ENCODE measurements around the gene GARIN5B.
"Not testable (repeated sequence)": the region's sequence is repeated elsewhere in the genome, so short reads cannot be mapped to it uniquely, and the experiment has no call there.

Gene GARIN5B

DNA sequence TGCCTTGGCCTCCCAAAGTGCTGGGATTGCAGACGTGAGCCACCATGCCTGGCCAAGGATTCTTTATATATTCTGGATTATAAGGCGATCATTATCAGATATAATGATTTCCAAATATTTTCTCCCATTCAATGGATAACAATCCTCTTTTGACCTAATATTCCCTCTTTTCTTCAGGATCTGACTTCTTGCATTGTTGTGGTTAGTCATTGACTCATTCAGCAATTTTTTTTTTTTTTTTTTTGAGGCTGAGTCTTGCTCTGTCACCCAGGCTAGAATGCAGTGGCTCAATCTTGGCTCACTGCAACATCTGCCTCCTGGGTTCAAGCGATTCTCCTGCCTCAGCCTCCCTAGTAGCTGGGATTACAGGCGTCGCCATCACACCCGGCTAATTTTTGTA is 33.3 kb downstream of the GARIN5B start:
- H2AFZ ChIP-seq (ENCODE audit: low read length, unreplicated experiment); H3K36me3 ChIP-seq (ENCODE audit: insufficient read depth, low read length); H3K4me1 ChIP-seq (ENCODE audit: control insufficient read depth, insufficient read depth, low read length, unreplicated experiment); H3K79me2 ChIP-seq (ENCODE audit: control insufficient read depth, insufficient read depth, low read length, unreplicated experiment); H3K27me3 ChIP-seq (ENCODE audit: insufficient read depth, low read length); H3K27ac ChIP-seq (ENCODE audit: low read depth, low read length); H3K4me3 ChIP-seq (ENCODE audit: low read depth, low read length): not testable (repeated sequence)

DNA sequence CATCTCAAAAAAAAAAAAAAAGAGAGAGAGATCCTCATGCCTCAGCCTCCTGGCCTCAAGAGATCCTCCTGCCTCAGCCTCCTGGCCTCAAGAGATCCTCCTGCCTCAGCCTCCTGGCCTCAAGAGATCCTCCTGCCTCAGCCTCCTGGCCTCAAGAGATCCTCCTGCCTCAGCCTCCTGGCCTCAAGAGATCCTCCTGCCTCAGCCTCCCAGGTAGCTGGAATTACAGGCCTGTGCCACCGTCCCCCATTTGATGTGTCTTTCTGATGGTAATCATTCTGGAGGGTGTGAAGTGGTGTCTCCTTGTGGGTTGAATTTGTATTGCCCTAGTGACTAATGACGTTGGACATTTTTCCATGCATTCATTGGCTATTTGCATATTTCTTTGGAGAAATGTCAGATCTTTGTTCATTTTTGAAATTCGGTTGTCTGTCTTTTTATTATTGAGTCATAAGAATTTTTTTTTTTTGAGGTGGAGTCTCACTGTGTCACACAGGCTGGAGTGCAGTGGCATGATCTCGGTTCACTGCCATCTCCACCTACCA is 34.2 kb downstream of the GARIN5B start:
- H2AFZ ChIP-seq (ENCODE audit: low read length, unreplicated experiment); H3K4me3 ChIP-seq (ENCODE audit: low read depth, low read length); H3K27ac ChIP-seq (ENCODE audit: low read depth, low read length); H3K27me3 ChIP-seq (ENCODE audit: insufficient read depth, low read length); H3K36me3 ChIP-seq (ENCODE audit: insufficient read depth, low read length); H3K4me1 ChIP-seq (ENCODE audit: control insufficient read depth, insufficient read depth, low read length, unreplicated experiment); H3K79me2 ChIP-seq (ENCODE audit: control insufficient read depth, insufficient read depth, low read length, unreplicated experiment): not testable (repeated sequence)

DNA sequence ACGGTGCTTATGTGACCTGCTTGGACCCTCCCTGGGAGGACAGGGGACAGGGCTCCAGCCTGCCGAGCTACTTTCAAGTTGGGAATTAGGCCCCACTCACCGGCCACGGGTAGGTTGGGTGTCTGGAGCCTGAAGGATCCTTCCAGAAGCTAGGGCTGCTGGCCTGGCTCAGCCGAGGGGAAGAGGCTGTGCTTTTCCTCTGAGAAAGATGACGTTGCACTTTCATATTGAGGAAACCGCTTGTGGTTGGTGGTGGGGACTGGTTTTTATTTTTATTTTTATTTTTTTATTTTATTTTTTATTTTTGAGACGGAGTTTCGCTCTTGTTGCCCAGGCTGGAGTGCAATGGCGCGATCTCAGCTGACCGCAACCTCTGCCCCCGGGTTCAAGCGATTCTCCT is 37.9 kb downstream of the GARIN5B start, which contains the start of gene TMEM150B:
Gene TMEM150B, minus strand, starts transcription at position 170 of the 400 bp plus-strand sequence. CDS start 4,305 bp downstream, outside the sequence.
- no peak within 1 kb of the TSS for H3K4me3 ChIP-seq (ENCODE audit: low read depth, low read length)
- no peak within 1 kb of the TSS for H3K27ac ChIP-seq (ENCODE audit: low read depth, low read length)
- H3K79me2 ChIP-seq (ENCODE audit: control insufficient read depth, insufficient read depth, low read length, unreplicated experiment), result no peaks in the 10 kb centered on the region

DNA sequence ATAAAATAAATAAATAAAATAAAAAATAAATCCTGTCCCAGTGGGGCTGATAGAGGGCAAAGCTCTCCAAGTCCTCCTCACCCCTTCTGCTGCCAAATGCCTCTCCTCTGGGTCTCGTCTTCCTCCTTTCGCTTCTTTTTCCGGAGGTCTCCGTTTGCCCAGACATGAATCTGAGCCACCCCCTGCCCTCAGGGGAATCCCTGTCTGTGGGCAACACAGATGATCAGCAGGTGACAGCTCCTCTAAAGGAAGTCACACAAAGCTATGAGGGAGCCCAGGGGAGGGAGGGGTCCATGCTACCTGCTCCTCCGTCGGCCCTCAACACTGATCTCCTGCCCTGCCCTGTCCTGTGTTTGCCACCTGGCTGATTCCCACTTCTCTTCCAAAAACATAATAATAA is 38.4 kb downstream of the GARIN5B start:
- no peaks in the 10 kb centered on the region for H3K36me3 ChIP-seq (ENCODE audit: insufficient read depth, low read length)
- no peak overlapping the region for H3K27ac ChIP-seq (ENCODE audit: low read depth, low read length)
- no peaks in the 10 kb centered on the region for H3K27me3 ChIP-seq (ENCODE audit: insufficient read depth, low read length)
- peaks cover 4% of the 10 kb centered on the region for H3K4me1 ChIP-seq (ENCODE audit: control insufficient read depth, insufficient read depth, low read length, unreplicated experiment)
- H3K79me2 ChIP-seq (ENCODE audit: control insufficient read depth, insufficient read depth, low read length, unreplicated experiment), result no peaks in the 10 kb centered on the region
- no peak overlapping the region for H2AFZ ChIP-seq (ENCODE audit: low read length, unreplicated experiment)
- no peak overlapping the region for H3K4me3 ChIP-seq (ENCODE audit: low read depth, low read length)

More for the DNA sequence above, 37.9 kb downstream of the GARIN5B start, which contains the start of gene TMEM150B:
- Histone ChIP-seq H2AFZ (ENCODE audit: low read length, unreplicated experiment) (no peak within 1 kb of the TSS), H3K4me1 (ENCODE audit: control insufficient read depth, insufficient read depth, low read length, unreplicated experiment) (peaks cover 4% of the 10 kb centered on the region), H3K36me3 (ENCODE audit: insufficient read depth, low read length) (no peaks in the 10 kb centered on the region), H3K27me3 (ENCODE audit: insufficient read depth, low read length) (no peaks in the 10 kb centered on the region)

DNA sequence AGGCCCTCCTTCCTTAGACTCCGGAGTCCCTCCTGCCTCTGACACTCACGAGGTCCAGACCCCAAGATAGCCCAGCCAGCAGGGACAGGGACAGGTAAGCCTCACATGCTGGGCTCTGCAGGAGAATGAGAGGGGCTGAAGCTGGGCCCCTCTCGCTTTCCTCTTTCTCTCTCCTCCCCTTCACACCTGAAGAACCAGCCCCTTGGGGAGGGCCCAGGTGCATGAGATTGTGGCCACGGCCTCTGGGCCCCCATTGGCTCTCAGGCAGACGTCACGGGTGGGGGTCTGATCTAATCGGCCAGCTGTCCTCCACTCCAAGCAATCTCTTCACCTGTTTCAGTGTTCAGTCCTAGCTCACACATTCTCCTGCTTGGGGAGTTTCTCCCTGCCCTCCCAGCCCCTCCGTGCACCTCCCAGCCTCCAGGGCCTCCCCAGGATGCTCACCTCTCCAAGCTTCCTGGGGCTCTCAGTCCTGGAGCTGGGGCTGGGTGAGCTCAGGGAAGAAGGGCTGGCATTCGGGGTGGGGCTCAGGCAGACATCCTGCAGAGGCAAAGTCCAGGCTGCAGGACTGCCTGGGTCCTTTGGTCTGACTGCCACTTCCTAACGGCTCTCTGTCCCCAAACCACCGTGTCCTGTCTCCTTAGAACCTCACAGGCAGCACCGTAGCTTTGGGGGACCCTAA is 40.7 kb downstream of the GARIN5B start:
- H3K4me1 ChIP-seq (ENCODE audit: control insufficient read depth, insufficient read depth, low read length, unreplicated experiment), result no peaks in the 10 kb centered on the region
- H3K36me3 ChIP-seq (ENCODE audit: insufficient read depth, low read length), result no peaks in the 10 kb centered on the region
- H3K79me2 ChIP-seq (ENCODE audit: control insufficient read depth, insufficient read depth, low read length, unreplicated experiment), result no peaks in the 10 kb centered on the region
- no peak overlapping the region for H2AFZ ChIP-seq (ENCODE audit: low read length, unreplicated experiment)
- H3K27ac ChIP-seq (ENCODE audit: low read depth, low read length), result no peak overlapping the region
- H3K4me3 ChIP-seq (ENCODE audit: low read depth, low read length), result no peak overlapping the region
- no peaks in the 10 kb centered on the region for H3K27me3 ChIP-seq (ENCODE audit: insufficient read depth, low read length)

DNA sequence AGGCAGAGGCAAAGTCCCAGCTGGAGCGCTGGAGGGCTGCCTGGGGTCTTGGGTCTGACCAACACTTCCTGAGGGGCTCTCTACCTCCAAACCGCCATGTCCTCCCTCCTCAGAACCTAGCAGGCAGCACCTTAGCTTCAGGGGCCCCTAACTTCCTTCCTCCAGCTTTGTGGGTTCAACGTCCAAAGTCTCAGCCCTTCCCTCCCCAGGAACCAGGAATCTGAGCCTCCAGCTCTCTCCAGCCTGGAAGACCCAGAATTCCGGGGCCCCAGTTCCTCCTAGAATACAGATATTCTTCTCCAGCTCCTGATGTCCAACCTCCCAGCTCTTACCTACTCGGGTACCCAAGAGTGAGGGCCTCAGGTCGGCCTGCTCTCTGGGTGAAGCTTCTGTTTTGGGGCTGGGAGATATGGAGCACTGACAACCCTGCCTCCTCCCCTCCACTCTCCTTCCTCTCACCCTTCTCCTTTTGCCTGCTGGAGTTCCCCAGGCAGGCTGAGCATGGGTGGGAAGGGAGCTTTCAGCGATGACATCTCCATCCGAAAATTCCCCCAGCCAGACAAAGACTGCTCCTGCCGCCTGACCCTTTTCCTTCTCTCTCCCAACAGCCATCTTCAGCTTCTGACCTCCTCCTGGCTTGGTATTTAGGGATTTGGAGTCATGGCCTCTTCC is 41.5 kb downstream of the GARIN5B start:
- Histone ChIP-seq H2AFZ (ENCODE audit: low read length, unreplicated experiment) (no peak overlapping the region), H3K27me3 (ENCODE audit: insufficient read depth, low read length) (no peaks in the 10 kb centered on the region), H3K4me3 (ENCODE audit: low read depth, low read length) (no peak overlapping the region), H3K4me1 (ENCODE audit: control insufficient read depth, insufficient read depth, low read length, unreplicated experiment) (no peaks in the 10 kb centered on the region), H3K36me3 (ENCODE audit: insufficient read depth, low read length) (no peaks in the 10 kb centered on the region), H3K27ac (ENCODE audit: low read depth, low read length) (no peak overlapping the region), H3K79me2 (ENCODE audit: control insufficient read depth, insufficient read depth, low read length, unreplicated experiment) (no peaks in the 10 kb centered on the region)

DNA sequence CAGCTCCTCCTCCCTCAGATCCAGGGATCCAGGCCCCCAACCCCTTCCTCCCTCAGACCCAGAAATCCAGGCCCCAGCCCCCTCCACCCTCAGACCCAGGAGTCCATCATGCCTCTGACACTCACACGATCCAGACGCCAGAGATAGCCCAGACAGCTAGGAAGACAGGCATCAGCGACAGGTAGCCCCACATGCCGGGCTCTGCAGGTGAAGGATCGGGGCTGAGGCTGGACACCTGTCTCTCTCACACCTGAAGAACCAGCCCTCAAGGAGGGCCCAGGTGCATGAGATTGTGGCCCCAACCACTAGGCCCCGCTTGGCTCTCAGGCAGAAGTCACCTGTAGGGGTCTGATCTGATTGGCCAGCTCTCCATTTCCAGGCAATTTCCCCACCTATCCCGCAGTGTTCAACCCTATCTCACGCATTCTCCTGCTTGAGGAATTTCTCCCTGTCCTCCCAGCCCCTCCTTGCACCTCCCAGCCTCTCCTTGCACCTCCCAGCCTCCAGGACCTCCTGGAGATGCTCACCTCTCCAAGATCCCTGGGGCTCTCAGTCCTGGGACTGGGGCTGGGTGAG is 42.1 kb downstream of the GARIN5B start:
- H3K27ac ChIP-seq (ENCODE audit: low read depth, low read length), result no peak overlapping the region
- H3K4me1 ChIP-seq (ENCODE audit: control insufficient read depth, insufficient read depth, low read length, unreplicated experiment), result no peaks in the 10 kb centered on the region
- no peaks in the 10 kb centered on the region for H3K36me3 ChIP-seq (ENCODE audit: insufficient read depth, low read length)
- H3K27me3 ChIP-seq (ENCODE audit: insufficient read depth, low read length), result no peaks in the 10 kb centered on the region
- no peak overlapping the region for H2AFZ ChIP-seq (ENCODE audit: low read length, unreplicated experiment)
- no peaks in the 10 kb centered on the region for H3K79me2 ChIP-seq (ENCODE audit: control insufficient read depth, insufficient read depth, low read length, unreplicated experiment)
- H3K4me3 ChIP-seq (ENCODE audit: low read depth, low read length), result no peak overlapping the region

DNA sequence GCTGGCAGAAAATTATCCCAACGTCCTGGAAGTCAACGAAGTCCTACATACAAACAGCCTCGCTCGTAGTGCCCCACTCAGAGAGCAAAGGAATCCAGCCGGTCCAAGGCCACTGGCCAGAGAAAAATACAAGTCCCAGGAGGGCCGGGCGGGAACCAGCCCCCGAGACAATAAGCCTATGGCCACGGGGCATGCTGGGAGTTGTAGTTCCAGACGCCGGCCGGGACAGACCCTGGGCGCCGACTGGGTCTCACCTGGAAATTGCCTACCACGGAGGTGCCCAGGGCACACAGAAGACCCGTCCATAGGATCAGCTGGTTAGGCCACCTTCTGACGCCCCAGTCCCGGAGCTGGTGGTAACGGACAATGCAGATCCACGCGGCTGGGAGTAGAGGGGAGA is 43.3 kb downstream of the GARIN5B start:
- H3K4me3 ChIP-seq (ENCODE audit: low read depth, low read length), result no peak overlapping the region
- no peaks in the 10 kb centered on the region for H3K36me3 ChIP-seq (ENCODE audit: insufficient read depth, low read length)
- no peaks in the 10 kb centered on the region for H3K79me2 ChIP-seq (ENCODE audit: control insufficient read depth, insufficient read depth, low read length, unreplicated experiment)
- no peaks in the 10 kb centered on the region for H3K27me3 ChIP-seq (ENCODE audit: insufficient read depth, low read length)
- no peak overlapping the region for H2AFZ ChIP-seq (ENCODE audit: low read length, unreplicated experiment)
- no peak overlapping the region for H3K27ac ChIP-seq (ENCODE audit: low read depth, low read length)
- H3K4me1 ChIP-seq (ENCODE audit: control insufficient read depth, insufficient read depth, low read length, unreplicated experiment), result no peaks in the 10 kb centered on the region

DNA sequence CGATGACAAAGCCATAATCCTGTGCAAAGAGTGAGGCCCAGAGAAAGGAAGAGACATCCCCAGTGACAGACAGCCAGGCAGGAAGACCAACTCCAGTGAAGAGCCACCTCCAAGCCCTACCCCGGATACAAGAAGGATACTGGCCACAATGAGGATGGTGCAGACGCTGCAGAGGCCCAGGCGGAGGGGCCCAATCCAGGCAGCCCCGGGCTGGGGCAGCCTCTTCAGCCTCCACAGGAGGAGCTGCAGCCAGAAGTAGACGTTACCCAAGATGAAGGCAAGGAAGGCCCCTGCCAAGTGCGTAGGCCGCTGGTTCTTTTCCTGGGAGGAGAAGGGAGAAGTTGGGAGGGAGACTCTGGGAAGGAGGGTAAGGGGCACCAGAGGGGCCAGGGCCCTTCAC is 46.4 kb downstream of the GARIN5B start:
- H3K36me3 ChIP-seq (ENCODE audit: insufficient read depth, low read length), result no peaks in the 10 kb centered on the region

DNA sequence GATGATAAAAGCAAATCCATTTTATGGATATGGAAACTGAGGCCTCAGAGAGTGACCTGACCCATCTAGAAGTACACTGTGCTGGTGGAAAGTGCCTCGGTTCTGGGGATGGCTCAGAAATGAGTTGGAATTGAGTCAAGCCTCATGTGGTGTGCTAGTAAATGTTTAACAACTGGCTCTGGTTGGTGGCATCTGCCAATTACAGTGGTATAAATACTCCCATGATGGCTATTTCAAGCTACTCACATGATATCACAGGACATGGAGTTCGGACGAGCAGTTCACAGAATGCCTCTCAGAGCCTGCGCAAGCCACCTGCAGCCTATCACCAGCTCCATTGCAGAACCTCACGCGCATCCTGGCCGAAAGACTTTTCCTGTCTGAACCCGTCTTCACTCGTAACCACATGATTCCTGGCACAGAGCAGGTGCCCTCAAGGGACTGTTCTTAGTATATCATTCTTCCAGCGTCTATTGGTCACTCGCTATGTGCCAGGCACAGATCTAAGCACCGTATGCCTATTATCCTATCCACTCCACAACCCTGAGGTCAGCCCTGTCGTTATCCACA is 47.0 kb downstream of the GARIN5B start:
- no peaks in the 10 kb centered on the region for H3K27me3 ChIP-seq (ENCODE audit: insufficient read depth, low read length)
- no peaks in the 10 kb centered on the region for H3K4me1 ChIP-seq (ENCODE audit: control insufficient read depth, insufficient read depth, low read length, unreplicated experiment)

More for the DNA sequence above, 46.4 kb downstream of the GARIN5B start:
- no peak overlapping the region for H2AFZ ChIP-seq (ENCODE audit: low read length, unreplicated experiment)
- no peaks in the 10 kb centered on the region for H3K79me2 ChIP-seq (ENCODE audit: control insufficient read depth, insufficient read depth, low read length, unreplicated experiment)
- no peak overlapping the region for H3K4me3 ChIP-seq (ENCODE audit: low read depth, low read length)
- no peaks in the 10 kb centered on the region for H3K27me3 ChIP-seq (ENCODE audit: insufficient read depth, low read length)
- H3K27ac ChIP-seq (ENCODE audit: low read depth, low read length), result no peak overlapping the region
- no peaks in the 10 kb centered on the region for H3K4me1 ChIP-seq (ENCODE audit: control insufficient read depth, insufficient read depth, low read length, unreplicated experiment)

More for the DNA sequence above, 47.0 kb downstream of the GARIN5B start:
- H2AFZ ChIP-seq (ENCODE audit: low read length, unreplicated experiment), result no peak overlapping the region
- no peaks in the 10 kb centered on the region for H3K36me3 ChIP-seq (ENCODE audit: insufficient read depth, low read length)
- no peaks in the 10 kb centered on the region for H3K79me2 ChIP-seq (ENCODE audit: control insufficient read depth, insufficient read depth, low read length, unreplicated experiment)
- H3K4me3 ChIP-seq (ENCODE audit: low read depth, low read length), result no peak overlapping the region
- H3K27ac ChIP-seq (ENCODE audit: low read depth, low read length), result no peak overlapping the region

Measured in ACC112 (cell line).